Sigmoid colon (tissue), 4 donors: Measurements from ENCODE around the gene PERP.

Experiments used
- CTCF ChIP-seq, 4 experiments: fragments of 450-650 bp in 3 of 4; fragments of 200-600 bp in 1 of 4; IDR thresholded peaks; one replicate each; pipeline ENCODE4 v1.5.1; 2016 to 2019; ENCODE audit warnings: antibody characterized with exemption in 4 of 4, mild to moderate bottlenecking in 3 of 4, moderate library complexity in 2 of 4
- EP300 ChIP-seq, 4 donors: sonication (generic); formaldehyde crosslinking; IDR thresholded peaks; one replicate each; pipeline ENCODE4 v1.6.1; 2017; ENCODE audit warnings: antibody characterized with exemption in 4 of 4
- POLR2A ChIP-seq, 2 donors: fragments of 450-650 bp; IDR thresholded peaks; one replicate each; pipeline ENCODE4 v1.6.1; 2016; ENCODE audit warnings: antibody characterized with exemption in 2 of 2, mild to moderate bottlenecking in 2 of 2, moderate library complexity in 2 of 2
- POLR2AphosphoS5 ChIP-seq, 4 donors: sonication (generic); formaldehyde crosslinking; IDR thresholded peaks; one replicate each; pipeline ENCODE4 v1.6.1; 2017; ENCODE audit warnings: antibody characterized with exemption in 4 of 4

- no peak for TF ChIP-seq EP300 (IDR thresholded peaks at IDR 0.05)
- no peak for TF ChIP-seq CTCF (IDR thresholded peaks at IDR 0.05)
- no peak for TF ChIP-seq POLR2A (IDR thresholded peaks at IDR 0.05)
- TF ChIP-seq POLR2AphosphoS5 (IDR thresholded peaks at IDR 0.05): no peak
Observed at GRCh38 chr6:138044972-138045371, 62.2 kb downstream of the PERP start.
